A549 (cell line): ENCODE data around the gene MAN1A2. TPM values are rescaled to one million over a fixed set of nuclear protein-coding genes. Genes with fewer than 3 reads are reported as not detected.

Experiments used
- ATAC-seq, 2 experiments: fragments of 200-7000 bp in 1 of 2; fragments of >200 bp in 1 of 2; cut with Nextera tagmentation in 1 of 2; cut with Tn5 transposase in 1 of 2; 3 replicates each; pipeline versions ENCODE4 v1.8.0 to v1.9.1; 2018 to 2020; ENCODE audit warnings: mild to moderate bottlenecking in 1 of 2, moderate library complexity in 1 of 2
- CTCF ChIA-PET: fragments of 300-600 bp; sonication (Branson Sonifier 250); formaldehyde crosslinking; extraction: SDS; loops from one replicate; lab custom pipeline; 2021; ENCODE audit warnings: antibody characterized with exemption, inconsistent platforms; lab: Yijun Ruan, JAX
- POLR2A ChIA-PET: fragments of 350-600 bp; formaldehyde crosslinking; extraction: SDS; loops from one replicate; lab custom pipeline; 2021; ENCODE audit warnings: antibody characterized with exemption, inconsistent platforms; lab: Yijun Ruan, JAX
- DNase-seq, 2 experiments: peaks; one replicate each; pipeline versions ENCODE4 v3.0.0 to v3.0.0-alpha.2; 2011 to 2016; ENCODE audit warnings: low read depth in 1 of 2, low spot score in 1 of 2
- FAIRE-seq: peaks from 2 replicates; lab custom pipeline; 2011; peaks lifted over from hg19 to GRCh38; lab: Jason Lieb, UNC
- H3K27ac ChIP-seq, 2 experiments: fragments of >200 bp; sonication (Bioruptor Twin); formaldehyde crosslinking; 3 replicates each; pipeline ENCODE4 v1.5.1; 2016 to 2017
- H3K4me1 ChIP-seq: fragments of >200 bp; sonication (Bioruptor Twin); formaldehyde crosslinking; 3 replicates; pipeline ENCODE4 v1.6.1; 2016
- H3K4me2 ChIP-seq: fragments of >200 bp; sonication (Bioruptor Twin); formaldehyde crosslinking; 3 replicates; pipeline ENCODE4 v1.6.1; 2016
- H3K4me3 ChIP-seq: fragments of >200 bp; sonication (Bioruptor Twin); formaldehyde crosslinking; 3 replicates; pipeline ENCODE4 v1.5.1; 2016
- H3K9me3 ChIP-seq: fragments of >200 bp; sonication (Bioruptor Twin); formaldehyde crosslinking; 3 replicates; pipeline ENCODE4 v1.6.1; 2016
- BHLHE40 ChIP-seq: IDR thresholded peaks from 2 replicates; pipeline ENCODE4 v1.6.1; 2012; ENCODE audit warnings: low read depth, low read length, inconsistent platforms
- CEBPB ChIP-seq, 2 experiments: fragments of >200 bp in 1 of 2; sonication (Bioruptor Twin) in 1 of 2; formaldehyde crosslinking in 1 of 2; IDR thresholded peaks; 2 replicates each; pipeline ENCODE4 v1.6.1; 2012 to 2016
- CHD2 ChIP-seq: fragments of 150-350 bp; IDR thresholded peaks from 2 replicates; pipeline ENCODE4 v1.6.1; 2014; ENCODE audit warnings: low read length; ENCODE audit not compliant: partially characterized antibody
- ESRRA ChIP-seq: fragments of 150-350 bp; IDR thresholded peaks from 2 replicates; pipeline ENCODE4 v1.6.1; 2014; ENCODE audit warnings: mild to moderate bottlenecking, low read length, borderline replicate concordance
- HEYL ChIP-seq: fragments of 250-450 bp; sonication (Bioruptor Pico); IDR thresholded peaks from 2 replicates; pipeline ENCODE4 v1.8.0; 2021; ENCODE audit warnings: mild to moderate bottlenecking, moderate library complexity
- HOXA7 ChIP-seq: fragments of 250-450 bp; sonication (Bioruptor Pico); IDR thresholded peaks from 2 replicates; pipeline ENCODE4 v1.5.0; 2020; ENCODE audit warnings: mild to moderate bottlenecking, moderate library complexity
- JUN ChIP-seq, 2 experiments: fragments of >200 bp; sonication (Bioruptor Twin); formaldehyde crosslinking; IDR thresholded peaks; 2 replicates in 1 of 2; 3 replicates in 1 of 2; pipeline ENCODE4 v1.6.1; 2016 to 2017
- KDM1A ChIP-seq: fragments of 200-600 bp; sonication (generic); IDR thresholded peaks from 2 replicates; pipeline ENCODE4 v1.6.1; 2016; ENCODE audit warnings: low read depth, mild to moderate bottlenecking
- KDM5A ChIP-seq: fragments of 200-600 bp; sonication (generic); IDR thresholded peaks from 2 replicates; pipeline ENCODE4 v1.6.1; 2016; ENCODE audit warnings: antibody characterized with exemption, mild to moderate bottlenecking
- MAFK ChIP-seq: fragments of 450-650 bp; IDR thresholded peaks from 2 replicates; pipeline ENCODE4 v1.6.1; 2014; ENCODE audit not compliant: partially characterized antibody
- NFE2L2 ChIP-seq: fragments of 150-350 bp; conservative IDR thresholded peaks from 2 replicates; pipeline ENCODE4 v1.6.1; 2014; ENCODE audit warnings: low read length
- NPAS2 ChIP-seq: fragments of 250-450 bp; sonication (Bioruptor Pico); IDR thresholded peaks from 2 replicates; pipeline ENCODE4 v1.8.0; 2022; ENCODE audit warnings: mild to moderate bottlenecking, moderate library complexity, borderline replicate concordance
- RCOR1 ChIP-seq: fragments of 150-350 bp; IDR thresholded peaks from 2 replicates; pipeline ENCODE4 v1.6.1; 2014; ENCODE audit warnings: antibody characterized with exemption, low read length, low read depth
- RNF2 ChIP-seq: fragments of 200-600 bp; sonication (generic); IDR thresholded peaks from 2 replicates; pipeline ENCODE4 v1.6.1; 2016; ENCODE audit warnings: low read depth, mild to moderate bottlenecking, antibody characterized with exemption, moderate library complexity, borderline replicate concordance
- SMC3 ChIP-seq: fragments of >200 bp; sonication (Bioruptor Twin); formaldehyde crosslinking; IDR thresholded peaks from 3 replicates; pipeline ENCODE4 v1.6.1; 2018; ENCODE audit warnings: inconsistent platforms
- SREBF2 ChIP-seq: fragments of 450-650 bp; IDR thresholded peaks from 2 replicates; pipeline ENCODE4 v1.6.1; 2014; ENCODE audit warnings: mild to moderate bottlenecking, moderate library complexity
- TP53 ChIP-seq: fragments of 250-450 bp; sonication (Bioruptor Pico); IDR thresholded peaks from 2 replicates; pipeline ENCODE4 v1.5.0; 2021; ENCODE audit warnings: mild to moderate bottlenecking, moderate library complexity
- ZNF302 ChIP-seq: fragments of 250-450 bp; sonication (Bioruptor Pico); IDR thresholded peaks from 2 replicates; pipeline ENCODE4 v1.9.0; 2021; ENCODE audit warnings: inconsistent platforms, mild to moderate bottlenecking, moderate library complexity
- ZSCAN20 ChIP-seq: fragments of 250-450 bp; sonication (Bioruptor Pico); IDR thresholded peaks from 2 replicates; pipeline ENCODE4 v1.8.0; 2022; ENCODE audit warnings: mild to moderate bottlenecking, moderate library complexity
- WGBS: methylation state at CpG from one replicate; pipeline ENCODE4 v1.1.6; 2017; ENCODE audit errors: missing lambda C conversion rate; 5-methylcytosine and 5-hydroxymethylcytosine counted together
- polyA plus RNA-seq, 4 experiments: library from polyadenylated mRNA; depleted of rRNA in 3 of 4; stranded (reverse); fragments of >200 nt; fragmentation: RNase III in 1 of 4; extraction: RNeasy Plus Mini Kit Qiagen cat#74134 plus additional on column Dnase treatment in 1 of 4; gene quantifications; 2 replicates in 3 of 4; 3 replicates in 1 of 4; pipeline ENCODE4 v1.2.3, GENCODE V29; 2011 to 2017
- TF ChIP-seq, protein P1 (sequence below): fragments of >200 bp; sonication (Bioruptor Twin); formaldehyde crosslinking; IDR thresholded peaks from 3 replicates; pipeline ENCODE4 v1.6.1; 2016
- TF ChIP-seq, protein P2 (sequence below): fragments of 250-450 bp; sonication (Bioruptor Pico); IDR thresholded peaks from 2 replicates; pipeline ENCODE4 v1.5.0; 2020; ENCODE audit warnings: low read depth, mild to moderate bottlenecking, moderate library complexity
- TF ChIP-seq, protein P3 (sequence below): fragments of >200 bp; sonication (Bioruptor Twin); formaldehyde crosslinking; IDR thresholded peaks from 2 replicates; pipeline ENCODE4 v1.6.1; 2016
- TF ChIP-seq, protein P4 (sequence below): fragments of 150-350 bp; IDR thresholded peaks from 2 replicates; pipeline ENCODE4 v1.6.1; 2014; ENCODE audit warnings: low read depth, mild to moderate bottlenecking, low read length

MAN1A2 gene
- polyA plus RNA-seq, 2 of the 4 experiments (the other 2 are of a cell fraction): 10.2 to 18.7 TPM

DNA sequence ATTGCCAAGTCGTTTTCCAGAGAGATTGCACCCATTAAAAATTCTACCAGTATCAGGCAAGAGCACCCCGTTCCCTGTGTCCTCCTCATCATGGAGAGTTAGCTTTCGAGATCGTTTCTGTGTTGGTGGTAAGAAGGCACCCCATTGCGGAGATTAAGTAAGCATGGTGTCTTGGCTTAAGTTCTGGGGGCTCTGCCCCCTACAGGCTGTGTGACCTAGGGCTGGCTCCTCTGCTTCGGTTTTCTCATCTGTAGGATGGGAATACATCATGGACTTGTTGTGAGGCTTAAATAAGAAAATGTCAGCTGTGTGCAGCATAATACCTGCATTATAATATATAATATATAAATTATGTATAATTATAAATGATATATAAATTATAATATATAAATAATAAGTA, 201.8 kb downstream of the MAN1A2 start:
- ChIA-PET POLR2A (no interaction called here), CTCF (interaction anchor here (1.1 to 1.6 kb wide), 2 partner anchors 13 to 185 kb away, joined by 4 to 7 read pairs; no protein-coding TSS in a partner anchor)
- DNase-seq: no peak
- no peaks in the 10 kb centered on the region for H3K9me3 ChIP-seq
- no peak for FAIRE-seq
- WGBS: 62% methylated on average over 6 of the region's 6 CpGs
- TF ChIP-seq KDM5A (no peak), TP53 (CRISPR knock-in tag) (no peak), NFE2L2 (no peak), NPAS2 (CRISPR knock-in tag) (no peak), MAFK (no peak), JUN (IDR thresholded peaks at IDR 0.05) (no peak), CHD2 (no peak), HEYL (CRISPR knock-in tag) (no peak), SREBF2 (no peak), ZNF302 (no peak), BHLHE40 (no peak), RNF2 (no peak)
- TF ChIP-seq, protein P1, sequence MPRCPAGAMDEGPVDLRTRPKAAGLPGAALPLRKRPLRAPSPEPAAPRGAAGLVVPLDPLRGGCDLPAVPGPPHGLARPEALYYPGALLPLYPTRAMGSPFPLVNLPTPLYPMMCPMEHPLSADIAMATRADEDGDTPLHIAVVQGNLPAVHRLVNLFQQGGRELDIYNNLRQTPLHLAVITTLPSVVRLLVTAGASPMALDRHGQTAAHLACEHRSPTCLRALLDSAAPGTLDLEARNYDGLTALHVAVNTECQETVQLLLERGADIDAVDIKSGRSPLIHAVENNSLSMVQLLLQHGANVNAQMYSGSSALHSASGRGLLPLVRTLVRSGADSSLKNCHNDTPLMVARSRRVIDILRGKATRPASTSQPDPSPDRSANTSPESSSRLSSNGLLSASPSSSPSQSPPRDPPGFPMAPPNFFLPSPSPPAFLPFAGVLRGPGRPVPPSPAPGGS: no peak
- TF ChIP-seq, protein P2, sequence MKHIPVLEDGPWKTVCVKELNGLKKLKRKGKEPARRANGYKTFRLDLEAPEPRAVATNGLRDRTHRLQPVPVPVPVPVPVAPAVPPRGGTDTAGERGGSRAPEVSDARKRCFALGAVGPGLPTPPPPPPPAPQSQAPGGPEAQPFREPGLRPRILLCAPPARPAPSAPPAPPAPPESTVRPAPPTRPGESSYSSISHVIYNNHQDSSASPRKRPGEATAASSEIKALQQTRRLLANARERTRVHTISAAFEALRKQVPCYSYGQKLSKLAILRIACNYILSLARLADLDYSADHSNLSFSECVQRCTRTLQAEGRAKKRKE (CRISPR knock-in tag): no peak
- no peaks in the 10 kb centered on the region for H3K4me1 ChIP-seq
- H3K4me2 ChIP-seq: no peak overlapping the region
- H3K4me3 ChIP-seq: no peak overlapping the region
- H3K27ac ChIP-seq: no peak overlapping the region
- no peak for ATAC-seq

DNA sequence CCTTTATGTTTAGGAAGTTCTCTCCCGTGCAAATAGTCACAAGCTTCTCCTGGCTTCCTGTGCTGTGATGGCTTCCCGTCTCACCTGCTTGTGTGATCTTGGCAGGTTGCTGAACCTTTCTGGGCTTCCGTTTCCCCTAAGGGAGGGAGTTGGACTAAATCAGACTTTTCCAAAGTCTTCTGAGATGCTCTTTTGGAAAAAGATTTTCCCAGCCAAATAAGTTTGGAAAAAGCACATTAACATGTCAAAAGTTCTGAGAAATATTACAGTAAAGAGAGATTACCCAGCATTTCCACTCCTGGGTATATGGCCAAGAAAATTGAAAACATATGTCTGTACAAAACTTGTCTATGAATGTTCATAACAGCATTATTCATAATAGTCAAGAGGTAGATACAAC, 202.6 kb downstream of the MAN1A2 start:
- FAIRE-seq: no peak
- no peak for TF ChIP-seq CEBPB (IDR thresholded peaks at IDR 0.05)
- no peak for TF ChIP-seq CHD2
- no peak for TF ChIP-seq TP53 (CRISPR knock-in tag)
- H3K27ac ChIP-seq: no peak overlapping the region
- ChIA-PET CTCF (no interaction called here), POLR2A (no interaction called here)
- no peak for DNase-seq
- no peak overlapping the region for H3K4me2 ChIP-seq
- H3K4me1 ChIP-seq: no peaks in the 10 kb centered on the region
- WGBS: 58% methylated on average over 3 of the region's 3 CpGs
- no peak overlapping the region for H3K4me3 ChIP-seq
- no peak for ATAC-seq
- H3K9me3 ChIP-seq: no peaks in the 10 kb centered on the region

DNA sequence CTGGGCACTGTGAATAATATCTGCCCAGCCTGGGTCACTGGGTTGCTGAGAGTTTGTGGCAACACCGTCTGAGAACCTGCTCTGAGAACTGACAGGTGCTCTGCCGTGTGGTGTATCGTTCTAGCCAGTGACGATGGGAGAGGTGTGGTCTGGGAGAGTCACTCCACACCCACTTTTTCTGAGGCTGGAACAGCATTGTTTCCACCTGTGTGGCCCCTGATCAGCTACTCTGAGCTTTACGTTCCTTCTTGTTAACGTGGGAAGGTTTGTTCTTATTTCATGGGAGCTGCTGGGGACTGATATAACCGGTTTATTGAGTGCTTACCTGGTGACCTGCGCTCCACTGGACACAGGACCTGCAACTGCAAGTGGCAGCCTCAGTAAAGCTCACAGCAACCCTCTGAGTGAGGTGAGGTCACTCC, 203.8 kb downstream of the MAN1A2 start:
- Histone ChIP-seq H3K9me3 (no peaks in the 10 kb centered on the region), H3K4me1 (no peaks in the 10 kb centered on the region), H3K4me2 (no peak overlapping the region), H3K4me3 (no peak overlapping the region), H3K27ac (no peak overlapping the region)
- ATAC-seq: no peak
- CTCF ChIA-PET: interaction anchor here (1.0 kb wide), 1 partner anchor 14 kb away, joined by 3 read pairs; no protein-coding TSS in a partner anchor
- no peak for DNase-seq
- 54% methylated on average over 8 of the region's 8 CpGs for whole genome bisulfite sequencing
- POLR2A ChIA-PET: no interaction called here
- TF ChIP-seq SMC3 (no peak), ESRRA (no peak), KDM1A (no peak), ZSCAN20 (CRISPR knock-in tag) (no peak), RCOR1 (no peak), NPAS2 (CRISPR knock-in tag) (no peak), CHD2 (no peak), HOXA7 (CRISPR knock-in tag) (no peak)
- TF ChIP-seq, protein P3, sequence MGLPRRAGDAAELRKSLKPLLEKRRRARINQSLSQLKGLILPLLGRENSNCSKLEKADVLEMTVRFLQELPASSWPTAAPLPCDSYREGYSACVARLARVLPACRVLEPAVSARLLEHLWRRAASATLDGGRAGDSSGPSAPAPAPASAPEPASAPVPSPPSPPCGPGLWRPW: no peak
- TF ChIP-seq, protein P4, sequence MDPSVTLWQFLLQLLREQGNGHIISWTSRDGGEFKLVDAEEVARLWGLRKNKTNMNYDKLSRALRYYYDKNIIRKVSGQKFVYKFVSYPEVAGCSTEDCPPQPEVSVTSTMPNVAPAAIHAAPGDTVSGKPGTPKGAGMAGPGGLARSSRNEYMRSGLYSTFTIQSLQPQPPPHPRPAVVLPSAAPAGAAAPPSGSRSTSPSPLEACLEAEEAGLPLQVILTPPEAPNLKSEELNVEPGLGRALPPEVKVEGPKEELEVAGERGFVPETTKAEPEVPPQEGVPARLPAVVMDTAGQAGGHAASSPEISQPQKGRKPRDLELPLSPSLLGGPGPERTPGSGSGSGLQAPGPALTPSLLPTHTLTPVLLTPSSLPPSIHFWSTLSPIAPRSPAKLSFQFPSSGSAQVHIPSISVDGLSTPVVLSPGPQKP: no peak
- FAIRE-seq: no peak
